A549 (cell line): Measurements from ENCODE around the gene NIP7. TPM values are rescaled to one million over a fixed set of nuclear protein-coding genes. Genes with fewer than 3 reads are reported as not detected.
"Not testable (repeated sequence)": the region's sequence is repeated elsewhere in the genome, so short reads cannot be mapped to it uniquely, and the experiment has no call there.

Experiments used
- ATAC-seq, 2 experiments: fragments of 200-7000 bp in 1 of 2; fragments of >200 bp in 1 of 2; cut with Nextera tagmentation in 1 of 2; cut with Tn5 transposase in 1 of 2; 3 replicates each; pipeline versions ENCODE4 v1.8.0 to v1.9.1; 2018 to 2020; ENCODE audit warnings: mild to moderate bottlenecking in 1 of 2, moderate library complexity in 1 of 2
- CTCF ChIA-PET: fragments of 300-600 bp; sonication (Branson Sonifier 250); formaldehyde crosslinking; extraction: SDS; loops from one replicate; lab custom pipeline; 2021; ENCODE audit warnings: antibody characterized with exemption, inconsistent platforms; lab: Yijun Ruan, JAX
- POLR2A ChIA-PET: fragments of 350-600 bp; formaldehyde crosslinking; extraction: SDS; loops from one replicate; lab custom pipeline; 2021; ENCODE audit warnings: antibody characterized with exemption, inconsistent platforms; lab: Yijun Ruan, JAX
- DNase-seq, 2 experiments: peaks; one replicate each; pipeline versions ENCODE4 v3.0.0 to v3.0.0-alpha.2; 2011 to 2016; ENCODE audit warnings: low read depth in 1 of 2, low spot score in 1 of 2
- FAIRE-seq: peaks from 2 replicates; lab custom pipeline; 2011; peaks lifted over from hg19 to GRCh38; lab: Jason Lieb, UNC
- H3K27ac ChIP-seq, 2 experiments: fragments of >200 bp; sonication (Bioruptor Twin); formaldehyde crosslinking; 3 replicates each; pipeline ENCODE4 v1.5.1; 2016 to 2017
- H3K4me1 ChIP-seq: fragments of >200 bp; sonication (Bioruptor Twin); formaldehyde crosslinking; 3 replicates; pipeline ENCODE4 v1.6.1; 2016
- H3K4me2 ChIP-seq: fragments of >200 bp; sonication (Bioruptor Twin); formaldehyde crosslinking; 3 replicates; pipeline ENCODE4 v1.6.1; 2016
- H3K4me3 ChIP-seq: fragments of >200 bp; sonication (Bioruptor Twin); formaldehyde crosslinking; 3 replicates; pipeline ENCODE4 v1.5.1; 2016
- H3K9me3 ChIP-seq: fragments of >200 bp; sonication (Bioruptor Twin); formaldehyde crosslinking; 3 replicates; pipeline ENCODE4 v1.6.1; 2016
- BHLHE40 ChIP-seq: IDR thresholded peaks from 2 replicates; pipeline ENCODE4 v1.6.1; 2012; ENCODE audit warnings: low read depth, low read length, inconsistent platforms
- CBX2 ChIP-seq: fragments of 200-600 bp; sonication (generic); IDR thresholded peaks from 2 replicates; pipeline ENCODE4 v1.6.1; 2016; ENCODE audit warnings: low read depth, mild to moderate bottlenecking, borderline replicate concordance
- CEBPB ChIP-seq, 2 experiments: fragments of >200 bp in 1 of 2; sonication (Bioruptor Twin) in 1 of 2; formaldehyde crosslinking in 1 of 2; IDR thresholded peaks; 2 replicates each; pipeline ENCODE4 v1.6.1; 2012 to 2016
- CHD2 ChIP-seq: fragments of 150-350 bp; IDR thresholded peaks from 2 replicates; pipeline ENCODE4 v1.6.1; 2014; ENCODE audit warnings: low read length; ENCODE audit not compliant: partially characterized antibody
- EP300 ChIP-seq, 2 experiments: fragments of >200 bp; sonication (Bioruptor Twin); formaldehyde crosslinking; IDR thresholded peaks; 2 replicates in 1 of 2; 3 replicates in 1 of 2; pipeline ENCODE4 v1.6.1; 2016 to 2017
- GATA3 ChIP-seq: IDR thresholded peaks from 2 replicates; pipeline ENCODE4 v1.6.1; 2012; ENCODE audit warnings: borderline replicate concordance
- HDAC2 ChIP-seq: fragments of 200-600 bp; sonication (generic); IDR thresholded peaks from 2 replicates; pipeline ENCODE4 v1.6.1; 2016
- HEYL ChIP-seq: fragments of 250-450 bp; sonication (Bioruptor Pico); IDR thresholded peaks from 2 replicates; pipeline ENCODE4 v1.8.0; 2021; ENCODE audit warnings: mild to moderate bottlenecking, moderate library complexity
- HOXA7 ChIP-seq: fragments of 250-450 bp; sonication (Bioruptor Pico); IDR thresholded peaks from 2 replicates; pipeline ENCODE4 v1.5.0; 2020; ENCODE audit warnings: mild to moderate bottlenecking, moderate library complexity
- JUN ChIP-seq, 2 experiments: fragments of >200 bp; sonication (Bioruptor Twin); formaldehyde crosslinking; IDR thresholded peaks; 2 replicates in 1 of 2; 3 replicates in 1 of 2; pipeline ENCODE4 v1.6.1; 2016 to 2017
- KDM5A ChIP-seq: fragments of 200-600 bp; sonication (generic); IDR thresholded peaks from 2 replicates; pipeline ENCODE4 v1.6.1; 2016; ENCODE audit warnings: antibody characterized with exemption, mild to moderate bottlenecking
- MYC ChIP-seq: IDR thresholded peaks from 2 replicates; pipeline ENCODE4 v1.6.1; 2012; ENCODE audit warnings: mild to moderate bottlenecking, inconsistent platforms, low read length, improper control_type of control experiment, borderline replicate concordance
- NFE2L2 ChIP-seq: fragments of 150-350 bp; conservative IDR thresholded peaks from 2 replicates; pipeline ENCODE4 v1.6.1; 2014; ENCODE audit warnings: low read length
- PHF8 ChIP-seq: fragments of 200-600 bp; sonication (generic); IDR thresholded peaks from 2 replicates; pipeline ENCODE4 v1.6.1; 2016; ENCODE audit warnings: low read depth, mild to moderate bottlenecking, antibody characterized with exemption, moderate library complexity, borderline replicate concordance
- POLR2A ChIP-seq: IDR thresholded peaks from 2 replicates; pipeline ENCODE4 v1.6.1; 2012; ENCODE audit warnings: mild to moderate bottlenecking, low read length
- RAD21 ChIP-seq, 2 experiments: fragments of >200 bp in 1 of 2; sonication (Bioruptor Twin) in 1 of 2; formaldehyde crosslinking in 1 of 2; IDR thresholded peaks in 1 of 2; conservative IDR thresholded peaks in 1 of 2; 2 replicates in 1 of 2; 3 replicates in 1 of 2; pipeline ENCODE4 v1.6.1; 2012 to 2018; ENCODE audit warnings: inconsistent platforms in 1 of 2
- RCOR1 ChIP-seq: fragments of 150-350 bp; IDR thresholded peaks from 2 replicates; pipeline ENCODE4 v1.6.1; 2014; ENCODE audit warnings: antibody characterized with exemption, low read length, low read depth
- SMC3 ChIP-seq: fragments of >200 bp; sonication (Bioruptor Twin); formaldehyde crosslinking; IDR thresholded peaks from 3 replicates; pipeline ENCODE4 v1.6.1; 2018; ENCODE audit warnings: inconsistent platforms
- TFCP2L1 ChIP-seq: fragments of 250-450 bp; sonication (Bioruptor Pico); IDR thresholded peaks from 2 replicates; pipeline ENCODE4 v1.5.0; 2021; ENCODE audit warnings: mild to moderate bottlenecking
- TP53 ChIP-seq: fragments of 250-450 bp; sonication (Bioruptor Pico); IDR thresholded peaks from 2 replicates; pipeline ENCODE4 v1.5.0; 2021; ENCODE audit warnings: mild to moderate bottlenecking, moderate library complexity
- ZSCAN20 ChIP-seq: fragments of 250-450 bp; sonication (Bioruptor Pico); IDR thresholded peaks from 2 replicates; pipeline ENCODE4 v1.8.0; 2022; ENCODE audit warnings: mild to moderate bottlenecking, moderate library complexity
- WGBS: methylation state at CpG from one replicate; pipeline ENCODE4 v1.1.6; 2017; ENCODE audit errors: missing lambda C conversion rate; 5-methylcytosine and 5-hydroxymethylcytosine counted together
- polyA minus RNA-seq: library from RNA; depleted of rRNA, polyadenylated mRNA; stranded (reverse); fragments of >200 nt; gene quantifications from 2 replicates; pipeline ENCODE4 v1.2.3, GENCODE V29; 2011; rRNA and poly(A)+ RNA removed
- polyA plus RNA-seq, 4 experiments: library from polyadenylated mRNA; depleted of rRNA in 3 of 4; stranded (reverse); fragments of >200 nt; fragmentation: RNase III in 1 of 4; extraction: RNeasy Plus Mini Kit Qiagen cat#74134 plus additional on column Dnase treatment in 1 of 4; gene quantifications; 2 replicates in 3 of 4; 3 replicates in 1 of 4; pipeline ENCODE4 v1.2.3, GENCODE V29; 2011 to 2017
- TF ChIP-seq, protein P1 (sequence below): fragments of >200 bp; sonication (Bioruptor Twin); formaldehyde crosslinking; IDR thresholded peaks from 2 replicates; pipeline ENCODE4 v1.6.1; 2016
- TF ChIP-seq, protein P2 (sequence below): IDR thresholded peaks from 2 replicates; pipeline ENCODE4 v1.6.1; 2012
- TF ChIP-seq, protein P3 (sequence below): IDR thresholded peaks from 2 replicates; pipeline ENCODE4 v1.6.1; 2012
- TF ChIP-seq, protein P4 (sequence below): IDR thresholded peaks from 2 replicates; pipeline ENCODE4 v1.6.1; 2012; ENCODE audit warnings: low read depth, borderline replicate concordance
- TF ChIP-seq, protein P5 (sequence below): fragments of >200 bp; sonication (Bioruptor Twin); formaldehyde crosslinking; IDR thresholded peaks from 3 replicates; pipeline ENCODE4 v1.6.1; 2016
- TF ChIP-seq, protein P6 (sequence below): fragments of >200 bp; sonication (Bioruptor Twin); formaldehyde crosslinking; IDR thresholded peaks from 3 replicates; pipeline ENCODE4 v1.5.1; 2016

The NIP7 gene
- 23.0 and 27.3 TPM in 2 replicates for polyA plus RNA-seq (2011; rRNA removed)
- polyA plus RNA-seq (2012; cell fraction: cytosol; rRNA removed): 14.1 TPM in 2 replicates
- polyA plus RNA-seq (2012; cell fraction: nucleus; rRNA removed): 4.7 and 11.9 TPM in 2 replicates
- 55.9 to 64.5 TPM (median 55.9 TPM) in 3 replicates for polyA plus RNA-seq (2017; fragmentation: RNase III; extraction: RNeasy Plus Mini Kit Qiagen cat#74134 plus additional on column Dnase treatment)
- polyA minus RNA-seq: 16.8 and 17.9 TPM in 2 replicates

DNA sequence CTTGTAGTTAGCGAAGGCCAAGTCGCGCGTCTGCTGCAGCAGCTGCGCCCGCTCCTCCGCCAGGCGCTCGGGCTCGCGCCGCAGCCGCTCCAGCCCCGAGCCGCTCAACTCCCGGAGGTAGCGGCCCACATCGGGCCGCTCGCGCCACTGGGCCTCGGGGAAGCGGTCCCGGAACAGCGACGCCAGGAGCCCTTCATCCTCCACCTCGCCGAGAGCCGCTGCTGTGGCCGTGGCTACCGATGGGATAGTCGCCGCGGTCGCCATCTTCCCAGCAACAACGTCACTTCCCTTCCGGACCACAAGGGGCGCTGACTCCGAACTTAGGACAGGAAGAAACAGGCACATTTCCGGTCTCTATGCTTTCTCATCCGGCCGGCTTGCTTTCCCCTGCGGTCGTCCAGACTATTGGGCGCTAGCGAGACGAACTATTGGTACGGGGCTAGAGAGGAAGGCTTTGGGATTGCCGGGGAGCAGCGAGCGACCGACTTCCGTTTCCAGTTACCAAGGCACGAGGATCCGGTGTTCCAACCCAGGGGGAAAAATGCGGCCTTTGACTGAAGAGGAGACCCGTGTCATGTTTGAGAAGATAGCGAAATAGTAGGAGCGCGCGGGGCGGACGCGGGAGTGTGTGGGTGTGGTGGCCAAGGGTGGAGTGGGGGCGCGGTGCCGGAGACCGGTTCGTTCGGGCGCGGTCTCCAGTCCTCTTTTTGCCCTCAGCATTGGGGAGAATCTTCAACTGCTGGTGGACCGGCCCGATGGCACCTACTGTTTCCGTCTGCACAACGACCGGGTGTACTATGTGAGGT, at the start of gene NIP7, which contains the start of gene COG8:
Gene NIP7, plus strand, starts transcription at position 484 of the 806 bp plus-strand sequence. Its CDS starts 58 bp downstream, at position 542.
Gene COG8, minus strand, starts transcription at position 276 of the 806 bp plus-strand sequence. Its CDS starts 12 bp downstream, at position 264.
- ATAC-seq: peak; percentile 98 to 99
- TF ChIP-seq EP300 (IDR thresholded peaks at IDR 0.05) (peak in 1 of 2 experiments; percentile 17; a peak in 1 of 5 replicates), SMC3 (no peak), ZSCAN20 (CRISPR knock-in tag) (no peak), CBX2 (no peak), GATA3 (no peak; the same call in 1 of the 2 replicates), BHLHE40 (0 out of 2 replicates have a peak, but pooled peaks have one; percentile 5), HDAC2 (no peak), MYC (peak; percentile 53; the same call in 1 of the 2 replicates), HEYL (CRISPR knock-in tag) (no peak), POLR2A (peak; percentile 84), NFE2L2 (no peak), RAD21 (conservative IDR thresholded peaks at IDR 0.05 in 1 of 2, IDR thresholded peaks at IDR 0.05 in 1 of 2) (0 out of 5 replicates have a peak, but pooled peaks of 1 of the 2 experiments have one; percentile 17), HOXA7 (CRISPR knock-in tag) (no peak), JUN (IDR thresholded peaks at IDR 0.05) (peak; percentile 90 to 93), TFCP2L1 (no peak), PHF8 (peak; percentile 69; the same call in 1 of the 2 replicates), RCOR1 (no peak), KDM5A (peak; percentile 87), TP53 (CRISPR knock-in tag) (no peak), CEBPB (IDR thresholded peaks at IDR 0.05) (peak in 1 of 2 experiments; percentile 32; a peak in 1 of 4 replicates), CHD2 (no peak)
- TF ChIP-seq, protein P1, sequence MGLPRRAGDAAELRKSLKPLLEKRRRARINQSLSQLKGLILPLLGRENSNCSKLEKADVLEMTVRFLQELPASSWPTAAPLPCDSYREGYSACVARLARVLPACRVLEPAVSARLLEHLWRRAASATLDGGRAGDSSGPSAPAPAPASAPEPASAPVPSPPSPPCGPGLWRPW: no peak
- TF ChIP-seq, protein P2, sequence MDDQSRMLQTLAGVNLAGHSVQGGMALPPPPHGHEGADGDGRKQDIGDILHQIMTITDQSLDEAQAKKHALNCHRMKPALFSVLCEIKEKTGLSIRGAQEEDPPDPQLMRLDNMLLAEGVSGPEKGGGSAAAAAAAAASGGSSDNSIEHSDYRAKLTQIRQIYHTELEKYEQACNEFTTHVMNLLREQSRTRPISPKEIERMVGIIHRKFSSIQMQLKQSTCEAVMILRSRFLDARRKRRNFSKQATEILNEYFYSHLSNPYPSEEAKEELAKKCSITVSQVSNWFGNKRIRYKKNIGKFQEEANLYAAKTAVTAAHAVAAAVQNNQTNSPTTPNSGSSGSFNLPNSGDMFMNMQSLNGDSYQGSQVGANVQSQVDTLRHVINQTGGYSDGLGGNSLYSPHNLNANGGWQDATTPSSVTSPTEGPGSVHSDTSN: no peak; the same call in 1 of the 2 replicates
- TF ChIP-seq, protein P3, sequence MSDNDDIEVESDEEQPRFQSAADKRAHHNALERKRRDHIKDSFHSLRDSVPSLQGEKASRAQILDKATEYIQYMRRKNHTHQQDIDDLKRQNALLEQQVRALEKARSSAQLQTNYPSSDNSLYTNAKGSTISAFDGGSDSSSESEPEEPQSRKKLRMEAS: peak; percentile 97
- TF ChIP-seq, protein P4, sequence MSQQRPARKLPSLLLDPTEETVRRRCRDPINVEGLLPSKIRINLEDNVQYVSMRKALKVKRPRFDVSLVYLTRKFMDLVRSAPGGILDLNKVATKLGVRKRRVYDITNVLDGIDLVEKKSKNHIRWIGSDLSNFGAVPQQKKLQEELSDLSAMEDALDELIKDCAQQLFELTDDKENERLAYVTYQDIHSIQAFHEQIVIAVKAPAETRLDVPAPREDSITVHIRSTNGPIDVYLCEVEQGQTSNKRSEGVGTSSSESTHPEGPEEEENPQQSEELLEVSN: peak; percentile 76; the same call in 1 of the 2 replicates
- TF ChIP-seq, protein P5, sequence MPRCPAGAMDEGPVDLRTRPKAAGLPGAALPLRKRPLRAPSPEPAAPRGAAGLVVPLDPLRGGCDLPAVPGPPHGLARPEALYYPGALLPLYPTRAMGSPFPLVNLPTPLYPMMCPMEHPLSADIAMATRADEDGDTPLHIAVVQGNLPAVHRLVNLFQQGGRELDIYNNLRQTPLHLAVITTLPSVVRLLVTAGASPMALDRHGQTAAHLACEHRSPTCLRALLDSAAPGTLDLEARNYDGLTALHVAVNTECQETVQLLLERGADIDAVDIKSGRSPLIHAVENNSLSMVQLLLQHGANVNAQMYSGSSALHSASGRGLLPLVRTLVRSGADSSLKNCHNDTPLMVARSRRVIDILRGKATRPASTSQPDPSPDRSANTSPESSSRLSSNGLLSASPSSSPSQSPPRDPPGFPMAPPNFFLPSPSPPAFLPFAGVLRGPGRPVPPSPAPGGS: peak; percentile 60; the same call in 1 of the 3 replicates
- TF ChIP-seq, protein P6, sequence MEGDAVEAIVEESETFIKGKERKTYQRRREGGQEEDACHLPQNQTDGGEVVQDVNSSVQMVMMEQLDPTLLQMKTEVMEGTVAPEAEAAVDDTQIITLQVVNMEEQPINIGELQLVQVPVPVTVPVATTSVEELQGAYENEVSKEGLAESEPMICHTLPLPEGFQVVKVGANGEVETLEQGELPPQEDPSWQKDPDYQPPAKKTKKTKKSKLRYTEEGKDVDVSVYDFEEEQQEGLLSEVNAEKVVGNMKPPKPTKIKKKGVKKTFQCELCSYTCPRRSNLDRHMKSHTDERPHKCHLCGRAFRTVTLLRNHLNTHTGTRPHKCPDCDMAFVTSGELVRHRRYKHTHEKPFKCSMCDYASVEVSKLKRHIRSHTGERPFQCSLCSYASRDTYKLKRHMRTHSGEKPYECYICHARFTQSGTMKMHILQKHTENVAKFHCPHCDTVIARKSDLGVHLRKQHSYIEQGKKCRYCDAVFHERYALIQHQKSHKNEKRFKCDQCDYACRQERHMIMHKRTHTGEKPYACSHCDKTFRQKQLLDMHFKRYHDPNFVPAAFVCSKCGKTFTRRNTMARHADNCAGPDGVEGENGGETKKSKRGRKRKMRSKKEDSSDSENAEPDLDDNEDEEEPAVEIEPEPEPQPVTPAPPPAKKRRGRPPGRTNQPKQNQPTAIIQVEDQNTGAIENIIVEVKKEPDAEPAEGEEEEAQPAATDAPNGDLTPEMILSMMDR: peak; percentile 66
- peak within 1 kb of the TSS; percentile 85 to 94 for H3K27ac ChIP-seq
- H3K4me3 ChIP-seq: peak within 1 kb of the TSS; percentile 74
- ChIA-PET POLR2A (interaction anchor here (0.6 kb wide), 1 partner anchor 157 kb away, joined by 3 read pairs; no protein-coding TSS in a partner anchor), CTCF (interaction anchor here (0.6 to 5.0 kb wide), 11 partner anchors 8 to 188 kb away, joined by 3 to 44 read pairs (median 3); partner anchors contain the start of gene PDF)
- peak within 1 kb of the TSS; percentile 91 for H3K4me2 ChIP-seq
- peak; percentile 94 to 99 for DNase-seq
- H3K4me1 ChIP-seq: peaks cover 19% of the 10 kb centered on the region; the same call in 2 of the 3 replicates
- no peaks in the 10 kb centered on the region for H3K9me3 ChIP-seq
- WGBS: under 1% methylated on average over 54 of the region's 77 CpGs
- no peak for FAIRE-seq

DNA sequence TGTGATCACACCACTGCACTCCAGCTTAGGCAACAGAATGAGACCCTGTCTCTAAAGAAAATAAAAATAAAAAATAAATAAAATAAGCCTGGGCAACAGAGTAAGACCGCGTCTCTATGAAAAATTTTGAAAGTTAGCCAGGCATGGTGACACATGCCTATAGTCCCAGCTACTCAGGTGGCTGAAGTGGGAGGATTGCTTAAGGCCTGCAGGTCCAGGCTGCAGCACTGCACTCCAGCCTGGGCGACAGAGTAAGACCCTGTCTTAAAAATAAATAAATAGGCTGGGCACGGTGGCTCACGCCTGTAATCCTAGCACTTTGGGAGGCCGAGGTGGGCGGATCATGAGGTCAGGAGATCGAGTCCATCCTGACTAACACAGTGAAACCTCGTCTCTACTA, 47.9 kb upstream of the NIP7 start:
- WGBS: 92% methylated on average over 9 of the region's 9 CpGs
- ATAC-seq, H3K4me3 ChIP-seq, H3K4me1 ChIP-seq, DNase-seq, FAIRE-seq, H3K9me3 ChIP-seq, POLR2A ChIA-PET, H3K4me2 ChIP-seq, H3K27ac ChIP-seq: not testable (repeated sequence)
- CTCF ChIA-PET: interaction anchor here (0.9 to 9.7 kb wide), 3 partner anchors 12 to 761 kb away, joined by 3 to 133 read pairs (median 3); no protein-coding TSS in a partner anchor
